ENCODE measurements around the gene OR52B4.
A peak's percentile ranks its signal among the peaks of the same experiment; 100 is the strongest.
"Not testable (repeated sequence)": the region's sequence is repeated elsewhere in the genome, so short reads cannot be mapped to it uniquely, and the experiment has no call there.

OR52B4 gene

DNA sequence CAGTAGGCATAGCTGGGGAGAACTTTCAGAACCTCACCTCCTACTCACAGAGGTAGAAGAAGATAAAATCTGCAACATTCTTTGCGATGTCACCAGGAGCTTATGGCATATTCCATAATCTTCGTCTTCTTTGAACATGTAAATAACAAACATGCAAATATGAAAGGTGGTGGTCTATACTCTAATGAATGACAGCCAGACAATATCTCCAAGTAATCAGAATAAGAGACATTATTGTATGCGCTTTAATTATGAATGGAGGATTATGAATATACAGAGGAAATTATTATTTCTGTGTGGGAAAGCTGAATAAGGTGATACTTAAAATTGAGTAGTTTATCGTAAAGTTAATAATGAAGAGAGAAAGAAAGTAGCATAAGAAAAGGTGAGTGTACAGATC lies at the start of gene OR52B4:
Gene OR52B4, minus strand, starts transcription at position 101 of the 400 bp plus-strand sequence. Its CDS starts 91 bp downstream, at position 10.
- no peak for DNase-seq (ENCODE audit: low read depth in 2 of 2)

DNA sequence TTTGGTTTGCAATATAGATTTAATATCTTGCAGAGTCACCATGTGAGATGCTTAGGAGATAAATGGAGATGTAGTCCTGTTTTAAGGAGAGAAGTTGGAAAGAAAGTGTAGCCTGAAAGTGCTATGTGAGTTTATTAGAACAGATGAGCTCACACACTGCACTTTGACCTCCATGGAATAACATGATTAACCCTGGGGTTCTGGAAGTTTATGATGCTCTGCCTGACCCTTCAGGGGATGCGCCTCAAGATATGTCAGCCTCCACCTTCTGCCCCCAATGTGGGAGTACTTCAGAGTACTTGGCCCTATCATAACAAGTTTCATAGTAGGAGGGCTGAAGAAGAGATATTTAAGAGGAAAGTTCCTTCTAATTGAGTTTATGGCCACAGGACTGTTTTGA lies 48.6 kb upstream of the OR52B4 start:
- DNase-seq (ENCODE audit: low read depth in 2 of 2): no peak

- no peak for DNase-seq (ENCODE audit: low read depth in 2 of 2)
These were observed 48.1 kb upstream of the OR52B4 start for GRCh38 chr11:4416306-4416705.

DNA sequence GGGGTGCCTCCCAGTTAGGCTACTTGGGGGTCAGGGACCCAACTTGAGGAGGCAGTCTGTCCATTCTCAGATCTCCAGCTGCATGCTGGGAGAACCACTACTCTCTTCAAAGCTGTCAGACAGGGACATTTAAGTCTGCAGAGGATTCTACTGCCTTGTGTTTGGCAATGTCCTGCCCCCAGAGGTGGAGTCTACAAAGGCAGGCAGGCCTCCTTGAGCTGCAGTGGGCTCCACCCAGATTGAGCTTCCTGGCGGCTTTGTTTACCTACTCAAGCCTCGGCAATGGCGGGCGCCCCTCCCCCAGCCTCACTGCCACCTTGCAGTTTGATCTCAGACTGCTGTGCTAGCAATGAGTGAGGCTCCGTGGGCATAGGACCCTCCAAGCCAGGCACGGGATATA lies 38.0 kb upstream of the OR52B4 start:
- not testable (repeated sequence) for DNase-seq (ENCODE audit: low read depth in 2 of 2)

DNA sequence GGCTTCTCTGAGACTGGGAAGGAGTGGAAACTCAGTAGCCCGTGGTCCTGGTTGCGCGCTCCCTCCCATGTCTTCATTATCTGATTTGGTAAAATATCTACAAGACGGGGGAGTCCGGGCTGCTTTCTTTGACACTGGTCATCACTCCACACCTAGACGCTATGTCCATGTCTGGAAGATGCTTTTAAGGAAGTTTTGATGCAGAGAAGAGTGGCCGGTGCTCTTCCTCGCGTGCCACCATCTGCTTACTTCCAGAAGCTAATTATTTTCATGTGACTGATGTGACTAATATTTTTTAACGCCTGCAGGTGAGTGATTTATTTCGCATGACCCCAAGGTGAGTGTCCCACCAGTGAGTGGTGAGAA lies 25.7 kb upstream of the OR52B4 start:
- DNase-seq (ENCODE audit: low read depth in 2 of 2): no peak

GRCh38 chr11:4393209-4393857 lies 25.1 kb upstream of the OR52B4 start, which contains the start of gene TRIM21:
Gene TRIM21, minus strand, starts transcription at chr11:4393702. Its CDS starts 3,293 bp downstream, at chr11:4390409.
- peak; percentile 72 to 76 for DNase-seq (ENCODE audit: low read depth in 2 of 2)

DNA sequence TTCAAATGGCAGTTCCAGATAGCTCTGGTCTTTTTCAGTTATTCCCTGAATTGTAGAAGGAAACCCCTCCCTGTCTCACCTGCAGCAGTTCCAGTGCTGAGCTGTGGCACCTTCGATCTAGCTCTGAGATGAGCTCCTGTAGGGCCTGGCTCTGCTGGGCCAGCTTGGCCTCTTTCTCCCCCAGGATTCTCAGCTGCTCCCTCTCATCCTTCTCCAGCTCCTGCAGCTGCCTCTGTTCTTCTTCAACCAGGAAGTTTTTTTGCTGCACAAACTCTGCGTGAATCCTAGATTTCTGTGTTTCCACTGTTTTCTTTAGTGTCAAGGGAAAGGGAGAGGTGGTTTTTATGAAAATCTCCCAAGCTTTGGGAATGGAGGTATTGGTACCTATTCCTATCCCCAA lies 20.0 kb upstream of the OR52B4 start:
- DNase-seq (ENCODE audit: low read depth in 2 of 2): no peak

GRCh38 chr11:4385978-4386740 lies 18.0 kb upstream of the OR52B4 start:
- no peak for DNase-seq (ENCODE audit: low read depth in 2 of 2)

GRCh38 chr11:4381901-4382300 lies 13.7 kb upstream of the OR52B4 start:
- no peak for DNase-seq (ENCODE audit: low read depth in 2 of 2)

DNA sequence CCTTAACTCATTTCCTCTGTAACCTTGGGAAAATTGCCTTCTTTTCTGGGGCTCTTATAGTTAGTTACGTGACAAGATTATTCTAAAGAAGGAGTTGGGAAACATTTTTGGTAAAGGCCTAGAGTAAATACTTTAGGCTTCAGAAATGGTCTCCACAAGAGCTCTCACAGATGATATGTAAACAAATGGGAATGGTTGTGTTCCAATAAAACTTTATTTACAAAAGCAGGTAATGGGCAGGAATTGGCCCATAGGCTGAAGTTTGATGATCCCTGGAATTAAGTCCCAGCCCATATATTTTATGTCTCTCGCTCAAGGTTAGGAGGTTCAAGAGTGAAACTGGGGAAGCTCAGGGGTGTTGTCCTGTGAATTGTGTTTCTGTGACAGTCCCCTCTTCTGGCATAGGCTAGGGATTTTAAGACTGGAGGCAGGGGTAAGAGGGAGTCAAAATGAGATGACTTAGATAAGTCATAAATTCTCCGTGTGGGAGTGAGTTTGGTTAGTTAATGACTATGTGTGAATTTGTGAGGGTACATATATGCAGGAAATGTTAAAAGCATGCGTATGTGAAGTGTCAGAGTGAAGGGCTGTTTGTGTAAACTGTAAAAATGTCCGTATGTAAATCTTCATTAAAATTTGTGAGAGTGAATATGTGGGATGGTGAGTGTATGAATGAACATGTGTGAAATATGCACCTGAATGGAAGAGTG lies 7.4 kb upstream of the OR52B4 start:
- no peak for DNase-seq (ENCODE audit: low read depth in 2 of 2)

- no peak for DNase-seq (ENCODE audit: low read depth in 2 of 2)
These were observed 2.0 kb upstream of the OR52B4 start for GRCh38 chr11:4370166-4370565.

GRCh38 chr11:4348142-4348541 lies 20.0 kb downstream of the OR52B4 start:
- not testable (repeated sequence) for DNase-seq (ENCODE audit: low read depth in 2 of 2)

- not testable (repeated sequence) for DNase-seq (ENCODE audit: low read depth in 2 of 2)
These were observed 22.8 kb downstream of the OR52B4 start for GRCh38 chr11:4345366-4345765.

GRCh38 chr11:4334356-4334755 lies 33.8 kb downstream of the OR52B4 start:
- DNase-seq (ENCODE audit: low read depth in 2 of 2): not testable (repeated sequence)

All from stimulated activated CD8-positive, alpha-beta memory T cell treated with anti-CD3 and anti-CD28 coated beads, Interleukin-15, amount 100 ng/mL, for 48 hours (primary cell).